Thymus (tissue), 11 donors: ENCODE results near the gene SFXN2. TPM values are rescaled to one million over a fixed set of nuclear protein-coding genes. Genes with fewer than 3 reads are reported as not detected.
"Not testable (repeated sequence)": the region's sequence is repeated elsewhere in the genome, so short reads cannot be mapped to it uniquely, and the experiment has no call there.

Experiments used
- DNase-seq, 9 donors: peaks; one replicate each; pipeline ENCODE4 v3.0.0-alpha.2; 2013; ENCODE audit warnings: low spot score in 9 of 9, low read depth in 6 of 9, missing footprints in 1 of 9
- H3K27ac ChIP-seq, 2 donors: one replicate each; pipeline ENCODE4 v1.5.1; 2013; ENCODE audit warnings: control low read depth in 1 of 2, low read depth in 1 of 2, low read length in 1 of 2, mild to moderate bottlenecking in 1 of 2, moderate library complexity in 1 of 2
- H3K27me3 ChIP-seq, 2 donors: one replicate each; pipeline ENCODE4 v1.5.1; 2013; ENCODE audit warnings: low read length in 1 of 2; ENCODE audit not compliant: control insufficient read depth in 2 of 2, insufficient read depth in 1 of 2
- H3K36me3 ChIP-seq, 2 donors: one replicate each; pipeline ENCODE4 v1.5.1; 2013; ENCODE audit warnings: low read length in 1 of 2, mild to moderate bottlenecking in 1 of 2, moderate library complexity in 1 of 2; ENCODE audit not compliant: control insufficient read depth in 2 of 2, insufficient read depth in 2 of 2
- H3K4me1 ChIP-seq, 2 donors: one replicate each; pipeline ENCODE4 v1.5.1; 2013; ENCODE audit warnings: low read length in 2 of 2; ENCODE audit not compliant: control insufficient read depth in 2 of 2, insufficient read depth in 2 of 2
- H3K4me3 ChIP-seq, 2 donors: one replicate each; pipeline ENCODE4 v1.5.1; 2013; ENCODE audit warnings: low read length in 2 of 2, control low read depth in 1 of 2, mild to moderate bottlenecking in 1 of 2
- H3K9me3 ChIP-seq, 2 donors: one replicate each; pipeline ENCODE4 v1.5.1; 2013; ENCODE audit warnings: low read length in 1 of 2, mild to moderate bottlenecking in 1 of 2; ENCODE audit not compliant: control insufficient read depth in 2 of 2, insufficient read depth in 1 of 2
- whole genome bisulfite sequencing: extraction: QIAGEN DNeasy Blood & Tissue Kit; methylation state at CpG from one replicate; pipeline ENCODE4 v1.1.7; 2013; 5-methylcytosine and 5-hydroxymethylcytosine counted together
- polyA plus RNA-seq: library from polyadenylated mRNA; stranded (reverse); fragments of 200-250 nt; gene quantifications from one replicate; pipeline ENCODE4 v1.2.3, GENCODE V29; 2013
- total RNA-seq: library from RNA; stranded (reverse); fragments of 120-200 nt; gene quantifications from one replicate; pipeline ENCODE4 v1.2.4, GENCODE V29; 2013
- donor health status: healthy.

SFXN2 gene
- total and polyA plus RNA-seq, 2 donors: 10.8 to 14.9 TPM

GRCh38 chr10:102695401-102695800 lies 19.0 kb upstream of the SFXN2 start:
- peaks cover 23 to 25% of the 10 kb centered on the region in 2 donors for H3K36me3 ChIP-seq
- 97% methylated on average over 10 of the region's 10 CpGs for WGBS
- H3K9me3 ChIP-seq, H3K27me3 ChIP-seq, DNase-seq, H3K27ac ChIP-seq, H3K4me3 ChIP-seq, H3K4me1 ChIP-seq: not testable (repeated sequence)

DNA sequence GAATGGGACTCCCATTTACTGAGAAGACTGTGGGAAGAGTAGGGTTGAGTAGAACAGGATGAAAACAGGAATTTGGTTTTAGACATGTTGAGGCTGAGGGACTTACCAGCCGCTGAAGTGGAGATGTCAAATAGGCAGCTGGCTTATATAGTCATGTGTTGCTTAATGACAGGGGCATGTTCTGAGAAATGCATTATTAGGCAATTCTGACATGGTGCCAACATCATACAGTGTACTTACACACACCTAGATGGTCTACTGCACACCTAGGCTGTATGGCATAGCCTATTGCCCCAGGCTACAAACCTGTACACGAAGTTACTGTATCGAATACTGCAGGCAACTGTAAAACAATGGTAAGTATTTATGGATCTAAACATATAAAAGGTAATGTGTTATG lies 17.7 kb upstream of the SFXN2 start:
- H3K4me3 ChIP-seq: no peak overlapping the region
- no peak overlapping the region for H3K27ac ChIP-seq
- H3K27me3 ChIP-seq: no peaks in the 10 kb centered on the region
- no peaks in the 10 kb centered on the region for H3K9me3 ChIP-seq
- H3K36me3 ChIP-seq: peaks cover 23 to 25% of the 10 kb centered on the region in 2 donors
- no peak for DNase-seq
- H3K4me1 ChIP-seq: no peaks in the 10 kb centered on the region
- WGBS: 95% methylated on average over 3 of the region's 3 CpGs

DNA sequence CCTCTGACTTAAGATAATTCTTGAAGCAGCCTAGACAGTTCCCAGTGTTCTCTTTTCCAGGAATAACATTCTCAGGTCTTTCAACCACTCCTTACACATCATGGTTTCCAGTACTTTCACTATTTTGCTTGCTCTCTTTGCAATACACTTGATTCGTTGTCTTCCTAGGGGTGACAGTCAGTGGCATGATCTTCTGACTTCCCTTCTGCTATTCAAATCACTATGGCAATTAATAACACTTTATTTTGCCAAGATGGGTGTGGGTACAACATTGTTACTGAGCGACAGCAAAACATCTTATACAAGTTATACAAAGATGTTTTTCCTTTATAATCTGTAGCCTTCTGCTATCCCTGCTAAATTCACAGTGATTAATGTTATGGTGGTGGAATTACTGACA lies 15.5 kb upstream of the SFXN2 start:
- 98% methylated on average over 2 of the region's 2 CpGs for WGBS
- H3K27me3 ChIP-seq: no peaks in the 10 kb centered on the region
- H3K4me1 ChIP-seq: no peaks in the 10 kb centered on the region
- H3K4me3 ChIP-seq: no peak overlapping the region
- H3K9me3 ChIP-seq: no peaks in the 10 kb centered on the region
- H3K27ac ChIP-seq: no peak overlapping the region
- H3K36me3 ChIP-seq: peaks cover 23 to 27% of the 10 kb centered on the region in 2 donors
- no peak for DNase-seq

DNA sequence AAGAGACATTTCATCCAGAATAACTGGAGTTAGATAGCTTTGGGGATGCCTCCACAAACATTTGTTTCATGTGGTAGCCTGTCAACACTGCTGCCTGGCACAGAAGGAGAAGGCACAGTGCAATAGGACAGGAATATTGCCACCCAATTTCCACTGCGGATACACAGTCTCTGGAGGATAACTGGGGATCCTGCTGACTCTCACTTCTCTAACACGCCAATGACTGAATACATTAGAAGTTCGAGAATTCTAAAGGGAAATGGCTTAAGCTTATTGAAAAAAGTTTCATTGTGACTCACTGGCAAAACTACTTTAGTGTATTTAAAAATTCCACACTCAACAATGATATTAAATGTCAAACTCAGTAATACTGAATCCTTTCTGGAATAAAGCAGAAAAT lies 13.2 kb upstream of the SFXN2 start:
- Histone ChIP-seq H3K4me3 (no peak overlapping the region), H3K9me3 (no peaks in the 10 kb centered on the region), H3K27me3 (no peaks in the 10 kb centered on the region), H3K4me1 (no peaks in the 10 kb centered on the region), H3K27ac (no peak overlapping the region), H3K36me3 (peaks cover 25 to 28% of the 10 kb centered on the region in 2 donors)
- 96% methylated on average over 3 of the region's 3 CpGs for WGBS
- no peak for DNase-seq

DNA sequence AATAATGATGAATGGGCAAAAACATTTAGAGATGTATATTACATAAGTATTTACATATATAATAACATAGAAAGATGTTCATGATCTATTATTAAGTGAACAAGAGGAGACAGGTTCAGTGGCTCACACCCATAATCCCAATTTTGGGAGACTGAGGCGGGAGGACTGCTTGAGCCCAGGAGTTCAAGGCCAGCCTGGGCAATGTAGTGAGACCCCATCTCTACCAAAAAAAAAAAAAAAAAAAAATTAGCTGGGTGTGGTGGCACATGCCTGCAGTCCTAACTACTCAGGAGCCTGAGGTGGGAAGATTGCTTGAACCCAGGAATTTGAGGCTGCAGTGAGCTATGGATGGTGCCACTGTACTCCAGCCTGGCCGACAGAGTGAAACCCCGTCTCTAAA lies 12.6 kb upstream of the SFXN2 start:
- no peak for DNase-seq
- peaks cover 0 to under 1% of the 10 kb centered on the region in 2 donors for H3K4me1 ChIP-seq
- no peaks in the 10 kb centered on the region for H3K9me3 ChIP-seq
- over 99% methylated on average over 3 of the region's 3 CpGs for WGBS
- no peaks in the 10 kb centered on the region for H3K27me3 ChIP-seq
- peaks cover 20 to 23% of the 10 kb centered on the region in 2 donors for H3K36me3 ChIP-seq
- no peak overlapping the region for H3K27ac ChIP-seq
- H3K4me3 ChIP-seq: no peak overlapping the region

DNA sequence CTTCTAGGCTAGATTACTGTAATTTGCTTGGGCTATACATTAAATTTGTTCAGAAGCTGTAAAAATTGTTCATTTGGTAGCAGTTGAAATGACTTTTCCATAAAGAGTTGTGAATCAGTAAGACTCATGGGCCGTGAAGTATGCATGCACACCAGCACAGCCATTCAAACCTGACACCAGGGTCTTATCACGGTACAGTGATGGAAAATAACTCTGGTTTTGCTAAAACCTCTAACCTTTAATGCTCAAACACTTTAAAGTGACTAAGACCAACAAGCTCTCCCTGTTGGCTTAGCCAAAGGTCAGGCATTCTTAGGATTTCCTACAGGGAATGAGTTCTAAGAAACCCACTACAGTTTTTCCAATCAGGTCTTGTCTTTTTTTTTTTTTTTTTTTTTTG lies 11.7 kb upstream of the SFXN2 start:
- Histone ChIP-seq H3K9me3 (no peaks in the 10 kb centered on the region), H3K27ac (no peak overlapping the region), H3K4me1 (peaks cover 0 to 3% of the 10 kb centered on the region in 2 donors), H3K27me3 (no peaks in the 10 kb centered on the region), H3K4me3 (no peak overlapping the region), H3K36me3 (peaks cover 17 to 21% of the 10 kb centered on the region in 2 donors)
- 94% methylated on average over 2 of the region's 2 CpGs for WGBS
- no peak for DNase-seq

- no peak for DNase-seq
- Histone ChIP-seq H3K27ac (no peak overlapping the region), H3K4me1 (peaks cover 0 to 3% of the 10 kb centered on the region in 2 donors), H3K4me3 (no peak overlapping the region), H3K27me3 (no peaks in the 10 kb centered on the region), H3K36me3 (peaks cover 2 to 11% of the 10 kb centered on the region in 2 donors), H3K9me3 (no peaks in the 10 kb centered on the region)
- 95% methylated on average over 6 of the region's 6 CpGs for WGBS
These were observed 9.5 kb upstream of the SFXN2 start for GRCh38 chr10:102704915-102705314.

DNA sequence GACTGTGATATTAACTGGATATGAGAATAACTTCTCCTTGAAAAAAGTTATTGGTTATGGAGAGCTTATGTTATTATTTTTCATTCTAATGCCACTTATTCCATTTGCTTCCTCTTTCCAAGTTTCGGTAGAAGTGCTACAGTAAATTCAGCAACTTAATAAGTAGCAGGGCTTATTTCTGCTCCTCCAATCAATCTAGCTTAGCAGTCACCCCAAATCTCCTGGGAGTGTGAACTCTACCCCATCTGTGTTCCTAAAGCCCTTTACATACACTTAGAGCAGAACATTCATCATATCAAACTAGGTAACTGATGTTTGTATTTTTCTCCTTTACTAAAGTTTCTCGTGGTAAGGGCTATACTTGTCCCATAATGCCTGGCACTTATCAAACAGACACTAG lies 8.9 kb upstream of the SFXN2 start:
- H3K9me3 ChIP-seq: no peaks in the 10 kb centered on the region
- no peak overlapping the region for H3K4me3 ChIP-seq
- H3K27ac ChIP-seq: no peak overlapping the region
- H3K27me3 ChIP-seq: no peaks in the 10 kb centered on the region
- peaks cover 2 to 8% of the 10 kb centered on the region in 2 donors for H3K36me3 ChIP-seq
- H3K4me1 ChIP-seq: peaks cover 0 to 3% of the 10 kb centered on the region in 2 donors
- WGBS: 85% methylated on average over 2 of the region's 2 CpGs
- no peak for DNase-seq

DNA sequence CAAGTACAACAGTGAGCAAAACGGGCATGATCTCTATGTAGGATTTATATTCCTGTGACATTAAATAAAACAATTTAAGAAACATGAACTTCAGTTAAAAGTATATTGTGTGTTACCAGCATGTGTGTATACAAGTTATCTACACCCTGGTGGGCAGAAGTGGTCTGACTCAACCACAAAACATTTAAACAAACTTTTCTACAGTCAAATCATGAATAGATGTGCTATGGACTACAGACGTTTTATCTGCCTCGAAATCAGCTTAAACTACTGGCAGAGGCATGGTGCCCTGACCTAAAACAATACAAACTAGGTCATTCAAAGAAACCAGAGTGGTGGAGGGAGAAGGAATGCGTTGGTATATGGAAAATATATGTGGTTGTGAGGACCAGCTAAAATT lies 3.8 kb upstream of the SFXN2 start:
- no peak overlapping the region for H3K27ac ChIP-seq
- no peak overlapping the region for H3K4me3 ChIP-seq
- peaks cover 0 to 2% of the 10 kb centered on the region in 2 donors for H3K9me3 ChIP-seq
- H3K4me1 ChIP-seq: peaks cover 9 to 15% of the 10 kb centered on the region in 2 donors
- H3K36me3 ChIP-seq: no peaks in the 10 kb centered on the region
- H3K27me3 ChIP-seq: no peaks in the 10 kb centered on the region
- peak in 1 of 9 donors; percentile 35 for DNase-seq
- WGBS: 75% methylated on average over 4 of the region's 4 CpGs

DNA sequence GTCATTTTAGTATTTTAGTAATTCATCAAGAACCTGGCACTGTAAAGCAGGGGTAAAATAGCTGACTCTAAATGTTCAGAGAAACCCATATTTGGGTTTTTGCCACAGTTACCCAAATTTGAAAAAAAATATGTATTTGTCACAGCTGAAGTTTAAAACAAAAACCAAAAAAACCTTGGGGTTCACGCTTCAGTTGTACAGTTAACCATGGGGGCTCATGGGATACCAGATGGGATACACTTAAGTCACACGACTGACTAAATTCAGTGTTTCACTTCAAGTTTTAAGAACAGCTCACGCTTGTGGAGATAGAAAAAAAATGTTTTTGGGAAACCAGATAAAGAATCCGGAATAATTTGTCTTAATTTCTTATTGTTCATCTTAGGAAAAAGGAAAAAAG lies 2.3 kb upstream of the SFXN2 start:
- no peak for DNase-seq
- Histone ChIP-seq H3K9me3 (peaks cover 0 to 2% of the 10 kb centered on the region in 2 donors), H3K4me1 (peaks cover 11 to 26% of the 10 kb centered on the region in 2 donors), H3K27me3 (no peaks in the 10 kb centered on the region), H3K27ac (no peak overlapping the region), H3K4me3 (no peak overlapping the region), H3K36me3 (no peaks in the 10 kb centered on the region)
- 94% methylated on average over 4 of the region's 4 CpGs for whole genome bisulfite sequencing
